ENCODE data around the gene PHF23.
A peak's percentile ranks its signal among the peaks of the same experiment; 100 is the strongest.

The PHF23 gene

DNA sequence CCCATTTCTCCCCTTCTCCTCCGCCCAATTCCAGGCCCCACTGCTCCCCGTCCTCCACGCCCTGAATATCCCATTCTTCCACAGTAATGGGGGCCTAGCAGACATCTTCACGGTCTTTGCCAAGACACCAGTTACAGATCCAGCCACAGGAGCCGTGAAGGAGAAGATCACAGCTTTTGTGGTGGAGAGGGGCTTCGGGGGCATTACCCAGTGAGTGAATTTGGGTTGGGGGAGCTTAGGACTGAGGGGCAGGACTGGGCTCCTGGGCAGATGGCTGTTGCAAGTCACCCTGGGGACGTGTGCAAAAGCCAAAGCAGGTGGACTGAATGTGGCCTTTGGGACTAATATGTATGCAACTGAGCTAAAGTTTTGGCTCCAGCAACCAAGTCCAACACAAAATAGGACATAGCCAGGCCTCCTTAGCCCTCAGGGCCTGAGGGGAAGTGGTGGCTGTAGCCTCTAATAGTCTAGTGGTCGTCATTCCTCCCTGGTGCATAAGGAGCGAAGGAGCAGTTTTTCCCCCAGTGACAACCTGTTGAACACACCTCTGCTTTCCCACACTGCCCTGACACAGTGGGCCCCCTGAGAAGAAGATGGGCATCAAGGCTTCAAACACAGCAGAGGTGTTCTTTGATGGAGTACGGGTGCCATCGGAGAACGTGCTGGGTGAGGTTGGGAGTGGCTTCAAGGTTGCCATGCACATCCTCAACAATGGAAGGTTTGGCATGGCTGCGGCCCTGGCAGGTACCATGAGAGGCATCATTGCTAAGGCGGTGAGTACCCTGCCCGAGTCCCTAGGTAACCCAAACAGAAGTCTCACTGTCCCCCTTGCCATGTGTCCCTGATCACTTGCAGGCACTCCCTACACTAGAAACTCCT, 16.9 kb downstream of the PHF23 start:
- TF ChIP-seq POLR2AphosphoS5 (IDR thresholded peaks at IDR 0.05; ENCODE audit: low read depth, low read length): peak; percentile 66
- TF ChIP-seq SIN3A (IDR thresholded peaks at IDR 0.05; ENCODE audit: borderline replicate concordance, insufficient read depth, low read length): no peak

DNA sequence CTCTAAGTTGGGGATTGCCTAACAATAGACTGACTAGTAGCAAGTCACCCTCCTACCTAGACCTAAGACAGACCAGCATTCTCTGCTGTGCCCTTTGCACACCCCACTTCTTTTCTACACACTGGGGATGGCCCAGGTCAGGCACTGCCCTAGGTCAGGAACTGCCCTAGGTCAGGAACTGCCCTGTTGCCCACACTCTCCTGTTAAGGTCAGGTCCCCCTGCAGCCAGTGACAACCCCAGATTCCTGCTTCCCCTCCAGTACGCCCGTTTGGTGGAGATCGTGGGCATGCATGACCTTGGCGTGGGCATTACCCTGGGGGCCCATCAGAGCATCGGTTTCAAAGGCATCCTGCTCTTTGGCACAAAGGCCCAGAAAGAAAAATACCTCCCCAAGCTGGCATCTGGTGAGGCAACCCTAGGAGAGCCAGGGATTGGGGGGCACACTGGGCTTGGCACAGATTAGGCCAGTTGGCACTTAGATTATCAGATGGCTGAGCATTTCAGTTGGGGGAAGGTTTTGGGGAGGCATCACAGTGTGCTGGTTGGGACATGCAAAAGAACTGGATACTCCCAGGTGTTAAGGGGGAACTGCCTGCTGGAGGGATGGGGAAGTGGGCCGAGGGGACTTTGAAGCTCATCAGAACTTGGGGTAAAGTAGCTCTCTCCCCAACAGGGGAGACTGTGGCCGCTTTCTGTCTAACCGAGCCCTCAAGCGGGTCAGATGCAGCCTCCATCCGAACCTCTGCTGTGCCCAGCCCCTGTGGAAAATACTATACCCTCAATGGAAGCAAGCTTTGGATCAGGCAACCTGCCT, 17.8 kb downstream of the PHF23 start:
- no peak for TF ChIP-seq POLR2AphosphoS5 (IDR thresholded peaks at IDR 0.05; ENCODE audit: low read depth, low read length)
- no peak for TF ChIP-seq FOXP2 (optimal IDR thresholded peaks at IDR 0.05; ENCODE audit: borderline replicate concordance, extremely low read depth, extremely low read length, insufficient read depth)
- TF ChIP-seq SIN3A (IDR thresholded peaks at IDR 0.05; ENCODE audit: borderline replicate concordance, insufficient read depth, low read length): no peak
- TF ChIP-seq TAF1 (IDR thresholded peaks at IDR 0.05; ENCODE audit: borderline replicate concordance, insufficient read depth, low read length): no peak
- TF ChIP-seq REST (IDR thresholded peaks at IDR 0.05; ENCODE audit: insufficient read depth in 1 of 2, low read depth in 2 of 2, low read length in 2 of 2): no peak

DNA sequence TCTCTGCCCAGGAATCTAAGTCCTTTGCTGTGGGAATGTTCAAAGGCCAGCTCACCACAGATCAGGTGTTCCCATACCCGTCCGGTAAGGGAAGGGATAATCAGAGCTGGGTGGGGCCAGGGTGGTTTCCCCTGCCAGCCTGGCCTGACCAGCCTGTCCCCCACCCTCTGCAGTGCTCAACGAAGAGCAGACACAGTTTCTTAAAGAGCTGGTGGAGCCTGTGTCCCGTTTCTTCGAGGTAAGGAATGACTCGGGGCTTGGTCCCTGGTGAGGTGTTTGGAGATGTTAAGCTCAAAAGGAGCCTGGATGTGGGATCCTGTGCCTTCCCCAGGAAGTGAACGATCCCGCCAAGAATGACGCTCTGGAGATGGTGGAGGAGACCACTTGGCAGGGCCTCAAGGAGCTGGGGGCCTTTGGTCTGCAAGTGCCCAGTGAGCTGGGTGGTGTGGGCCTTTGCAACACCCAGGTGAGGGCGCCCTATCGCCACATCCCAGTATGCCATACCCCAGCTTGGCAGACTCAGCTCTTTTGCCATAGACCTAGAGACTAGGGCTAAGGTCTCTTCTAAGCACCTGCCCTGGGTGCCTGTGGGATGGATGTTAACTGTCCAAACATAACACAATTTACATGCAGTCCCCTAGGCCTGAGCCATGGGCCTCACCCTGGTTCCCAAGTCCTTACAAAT, 18.5 kb downstream of the PHF23 start:
- TF ChIP-seq POLR2AphosphoS5 (IDR thresholded peaks at IDR 0.05; ENCODE audit: low read depth, low read length): peak; percentile 29; the same call in 1 of the 2 replicates
- no peak for TF ChIP-seq TAF1 (IDR thresholded peaks at IDR 0.05; ENCODE audit: borderline replicate concordance, insufficient read depth, low read length)
- peak in 1 of 2 experiments; percentile 19; a peak in 1 of 4 replicates for TF ChIP-seq REST (IDR thresholded peaks at IDR 0.05; ENCODE audit: insufficient read depth in 1 of 2, low read depth in 2 of 2, low read length in 2 of 2)
- no peak for TF ChIP-seq FOXP2 (optimal IDR thresholded peaks at IDR 0.05; ENCODE audit: borderline replicate concordance, extremely low read depth, extremely low read length, insufficient read depth)
- no peak for TF ChIP-seq SIN3A (IDR thresholded peaks at IDR 0.05; ENCODE audit: borderline replicate concordance, insufficient read depth, low read length)

DNA sequence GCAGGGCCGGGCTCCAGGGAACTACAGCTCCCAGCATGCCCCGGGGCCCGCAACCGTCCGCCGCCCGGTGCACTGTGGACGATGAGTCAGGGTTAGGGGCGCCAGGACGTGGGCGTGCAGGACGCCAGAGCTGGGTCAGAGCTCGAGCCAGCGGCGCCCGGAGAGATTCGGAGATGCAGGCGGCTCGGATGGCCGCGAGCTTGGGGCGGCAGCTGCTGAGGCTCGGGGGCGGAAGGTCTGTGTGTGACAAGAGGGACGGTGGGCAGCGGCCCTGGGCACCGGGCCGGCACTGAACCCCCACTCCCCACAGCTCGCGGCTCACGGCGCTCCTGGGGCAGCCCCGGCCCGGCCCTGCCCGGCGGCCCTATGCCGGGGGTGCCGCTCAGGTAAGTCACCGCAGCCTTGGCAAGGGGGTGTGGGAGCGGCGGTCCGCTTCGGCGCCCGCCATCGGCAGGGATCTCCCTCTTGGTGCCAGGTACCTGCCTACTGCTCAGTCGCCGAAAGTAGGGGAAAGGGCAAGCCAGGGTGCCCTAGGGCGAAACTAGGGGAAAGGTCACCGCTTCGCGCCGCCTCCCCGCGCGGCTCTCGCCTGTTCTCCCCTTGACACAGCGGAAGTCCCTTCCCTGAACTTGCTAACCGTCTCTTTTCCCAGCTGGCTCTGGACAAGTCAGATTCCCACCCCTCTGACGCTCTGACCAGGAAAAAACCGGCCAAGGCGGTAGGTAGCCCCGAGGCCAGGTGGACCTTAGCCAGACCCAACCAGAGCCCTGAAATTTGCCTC, 19.3 kb downstream of the PHF23 start, which contains the start of the genes ACADVL and DLG4:
TSS of gene ACADVL (plus strand) at position 127 of the 781 bp plus-strand sequence. CDS start at position 174, 47 bp downstream.
TSS of gene DLG4 (minus strand) at position 25 of the 781 bp plus-strand sequence.
- peak; percentile 72 for TF ChIP-seq FOXP2 (optimal IDR thresholded peaks at IDR 0.05; ENCODE audit: borderline replicate concordance, extremely low read depth, extremely low read length, insufficient read depth)
- peak; percentile 59; the same call in 1 of the 2 replicates for TF ChIP-seq TAF1 (IDR thresholded peaks at IDR 0.05; ENCODE audit: borderline replicate concordance, insufficient read depth, low read length)
- peak; percentile 78; the same call in 1 of the 2 replicates for TF ChIP-seq SIN3A (IDR thresholded peaks at IDR 0.05; ENCODE audit: borderline replicate concordance, insufficient read depth, low read length)
- peak; percentile 31 to 32; a peak in 1 of 4 replicates for TF ChIP-seq REST (IDR thresholded peaks at IDR 0.05; ENCODE audit: insufficient read depth in 1 of 2, low read depth in 2 of 2, low read length in 2 of 2)
- TF ChIP-seq POLR2AphosphoS5 (IDR thresholded peaks at IDR 0.05; ENCODE audit: low read depth, low read length): peak; percentile 82

All from PFSK-1 (cell line).